CD4-positive, alpha-beta memory T cell (primary cell): ENCODE results near the gene B4GALT2. TPM values are rescaled to one million over a fixed set of nuclear protein-coding genes. Genes with fewer than 3 reads are reported as not detected.

Experiments
- CTCF ChIA-PET: fragments of 350-600 bp; sonication (Branson Sonifier 250); formaldehyde crosslinking; loops from one replicate; lab custom pipeline; 2021; ENCODE audit warnings: inconsistent platforms; ENCODE audit not compliant: partially characterized antibody; lab: Charles Lee
- POLR2A ChIA-PET: fragments of 350-600 bp; sonication (Branson Sonifier 250); formaldehyde crosslinking; loops from one replicate; lab custom pipeline; 2021; ENCODE audit not compliant: partially characterized antibody; lab: Charles Lee
- DNase-seq, 5 donors: peaks; one replicate each; pipeline versions ENCODE4 v3.0.0 to v3.0.0-alpha.2; 2020 to 2022; ENCODE audit warnings: mixed read lengths in 1 of 5
- H3K27ac ChIP-seq: one replicate; pipeline ENCODE4 v1.7.0; 2013; ENCODE audit warnings: low read depth, low read length
- H3K27me3 ChIP-seq: 2 replicates; pipeline ENCODE4 v1.7.0; 2013; ENCODE audit warnings: mild to moderate bottlenecking, low read length, moderate library complexity; ENCODE audit not compliant: insufficient read depth
- H3K36me3 ChIP-seq: 2 replicates; pipeline ENCODE4 v1.7.0; 2013; ENCODE audit warnings: mild to moderate bottlenecking, low read length, moderate library complexity; ENCODE audit not compliant: insufficient read depth
- H3K4me1 ChIP-seq: 2 replicates; pipeline ENCODE4 v1.7.0; 2013; ENCODE audit warnings: mild to moderate bottlenecking, low read length, moderate library complexity; ENCODE audit not compliant: insufficient read depth
- H3K4me3 ChIP-seq, 2 donors: one replicate each; pipeline ENCODE4 v1.7.0; 2013; ENCODE audit warnings: low read length in 2 of 2, mild to moderate bottlenecking in 1 of 2
- H3K9me3 ChIP-seq, 2 donors: one replicate each; pipeline ENCODE4 v1.7.0; 2013; ENCODE audit warnings: low read length in 2 of 2, control low read depth in 1 of 2; ENCODE audit not compliant: control insufficient read depth in 1 of 2
- H3K27ac Mint-ChIP-seq, 7 donors: one replicate each; pipeline ENCODE4 v1.8.0; 2020 to 2021; ENCODE audit warnings: mixed read lengths in 7 of 7, mild to moderate bottlenecking in 6 of 7, inconsistent platforms in 3 of 7, moderate library complexity in 3 of 7
- H3K27me3 Mint-ChIP-seq, 2 donors: one replicate each; pipeline ENCODE4 v1.8.0; 2020 to 2021; ENCODE audit warnings: mixed read lengths in 2 of 2
- H3K36me3 Mint-ChIP-seq, 2 donors: one replicate each; pipeline ENCODE4 v1.8.0; 2020 to 2021; ENCODE audit warnings: mixed read lengths in 2 of 2, inconsistent platforms in 1 of 2, mild to moderate bottlenecking in 1 of 2
- H3K4me1 Mint-ChIP-seq, 4 donors: one replicate each; pipeline ENCODE4 v1.8.0; 2020 to 2021; ENCODE audit warnings: mixed read lengths in 4 of 4, mild to moderate bottlenecking in 1 of 4
- H3K4me3 Mint-ChIP-seq, 8 donors: one replicate each; pipeline ENCODE4 v1.8.0; 2020 to 2021; ENCODE audit warnings: mixed read lengths in 8 of 8, mild to moderate bottlenecking in 7 of 8, moderate library complexity in 6 of 8, inconsistent platforms in 3 of 8
- H3K9me3 Mint-ChIP-seq, 8 donors: one replicate each; pipeline ENCODE4 v1.8.0; 2020 to 2021; ENCODE audit warnings: mixed read lengths in 8 of 8, mild to moderate bottlenecking in 5 of 8, inconsistent platforms in 3 of 8, moderate library complexity in 1 of 8
- intact Hi-C: fragments of 100-400 bp; cut with micrococcal nuclease; formaldehyde crosslinking; loops from one replicate; pipeline ENCODE4 v1.15.1; 2023
- polyA plus RNA-seq, 2 donors: library from polyadenylated mRNA; unstranded; fragments of 300-500 nt; fragmentation: Illumina TruSeq; gene quantifications; one replicate each; pipeline ENCODE4 v1.2.3, GENCODE V29; 2021
- total RNA-seq, 2 experiments: library from RNA; stranded (reverse); gene quantifications; one replicate each; pipeline ENCODE4 v1.2.3, GENCODE V29; 2021

Gene B4GALT2
- total and polyA plus RNA-seq, 4 experiments from 2014 or later: 0.26 to 2.1 (median 1.0) TPM

DNA sequence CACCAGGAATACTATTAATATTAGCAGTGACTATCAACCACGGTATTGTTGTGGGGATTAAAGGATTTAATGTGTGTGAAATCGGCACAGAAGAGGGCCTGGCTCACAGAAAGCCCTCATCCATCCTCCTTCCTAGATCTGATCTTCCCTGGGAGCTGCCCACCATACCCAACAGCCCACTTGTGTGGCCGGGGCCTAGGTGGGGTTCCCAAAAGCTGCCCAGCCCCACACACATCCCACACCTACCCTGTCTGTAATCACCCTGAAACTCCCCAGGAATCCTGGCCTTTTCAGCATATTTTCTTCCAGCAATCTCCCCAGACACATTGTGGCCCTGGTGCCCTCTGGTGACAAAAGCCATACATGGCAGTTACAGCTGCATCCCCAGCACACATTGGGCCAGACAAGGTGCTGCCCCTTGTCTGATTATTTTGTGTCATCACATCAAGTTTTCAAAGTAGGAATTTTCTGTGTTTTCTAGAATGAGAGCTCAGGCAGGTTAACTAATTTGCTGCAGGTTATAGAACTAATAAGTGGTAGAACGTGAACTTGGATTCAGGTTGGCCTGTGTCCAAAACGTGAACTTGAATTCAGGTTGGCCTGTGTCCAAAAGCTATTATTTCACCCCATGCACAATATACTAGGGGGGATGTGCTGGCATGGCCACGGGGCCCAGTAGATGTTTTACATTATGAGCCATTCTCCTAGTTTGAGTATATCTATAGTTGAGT, 57.6 kb downstream of the B4GALT2 start:
- POLR2A ChIA-PET: interaction anchor here (1.3 kb wide), 1 partner anchor 31 kb away, joined by 10 read pairs; no protein-coding TSS in a partner anchor

DNA sequence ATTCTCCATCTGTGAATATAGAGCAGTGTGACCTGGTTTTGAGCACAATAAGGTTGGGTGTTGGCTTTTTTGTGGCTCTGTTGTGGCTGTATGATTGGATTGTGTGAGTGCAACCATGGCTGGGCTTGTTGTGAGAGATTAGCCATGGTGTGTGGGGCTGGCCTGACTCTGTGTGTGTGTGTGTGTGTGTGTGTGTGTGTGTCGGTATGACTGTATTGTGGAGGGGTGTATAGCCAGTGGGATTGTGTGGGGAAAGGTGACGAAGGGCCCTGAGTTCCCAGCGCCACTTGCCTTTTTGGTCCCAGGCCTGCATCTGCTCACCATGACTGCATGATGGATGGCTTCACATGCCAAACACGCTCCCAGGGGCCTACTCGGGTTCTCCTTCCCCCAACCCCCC, 58.1 kb downstream of the B4GALT2 start:
- DNase-seq: no peak
- no peak overlapping the region for H3K4me3 Mint-ChIP-seq
- ChIA-PET CTCF (interaction anchor here (0.7 to 11.7 kb wide), 24 partner anchors 10 to 512 kb away, joined by 3 to 225 read pairs (median 4); partner anchors contain the start of gene KDM4A), POLR2A (interaction anchor here (1.3 kb wide), 1 partner anchor 32 kb away, joined by 10 read pairs; no protein-coding TSS in a partner anchor)
- peaks cover 0 to 1% of the 10 kb centered on the region in 2 donors for H3K27me3 Mint-ChIP-seq
- no peaks in the 10 kb centered on the region for H3K9me3 ChIP-seq
- H3K4me3 ChIP-seq: no peak overlapping the region
- H3K27ac ChIP-seq: no peak overlapping the region
- no peaks in the 10 kb centered on the region for H3K9me3 Mint-ChIP-seq
- intact Hi-C loops: loop anchor here (5.0 kb wide), 1 partner anchor 105 kb away; the partner anchor contains the start of gene ARTN
- no peaks in the 10 kb centered on the region for H3K27me3 ChIP-seq
- H3K27ac Mint-ChIP-seq: peak overlapping the region in 1 of 7 donors; percentile 17
- no peaks in the 10 kb centered on the region for H3K36me3 ChIP-seq
- no peaks in the 10 kb centered on the region for H3K36me3 Mint-ChIP-seq
- H3K4me1 ChIP-seq: peaks cover 5% of the 10 kb centered on the region
- peaks cover 5 to 13% (median 6%) of the 10 kb centered on the region in 4 donors for H3K4me1 Mint-ChIP-seq

More for the DNA sequence above, 57.6 kb downstream of the B4GALT2 start:
- Mint-ChIP-seq H3K36me3 (peaks cover 0 to under 1% of the 10 kb centered on the region in 2 donors), H3K4me1 (peaks cover 5 to 19% (median 9%) of the 10 kb centered on the region in 4 donors), H3K27me3 (no peaks in the 10 kb centered on the region), H3K4me3 (peak overlapping the region in 1 of 8 donors; percentile 0), H3K27ac (peak overlapping the region in 1 of 7 donors; percentile 27), H3K9me3 (no peaks in the 10 kb centered on the region)
- intact Hi-C loops: loop anchor here (1.0 to 5.0 kb wide), 3 partner anchors 31 to 507 kb away; partner anchors contain the start of gene ARTN
- CTCF ChIA-PET: interaction anchor here (0.7 to 11.7 kb wide), 26 partner anchors 9 to 512 kb away, joined by 3 to 225 read pairs (median 4); partner anchors contain the start of gene KDM4A
- H3K4me3 ChIP-seq: no peak overlapping the region
- no peak overlapping the region for H3K27ac ChIP-seq
- peak; percentile 59 to 67 (median 61) for DNase-seq
- no peaks in the 10 kb centered on the region for H3K9me3 ChIP-seq
- H3K4me1 ChIP-seq: peaks cover 9% of the 10 kb centered on the region
- no peaks in the 10 kb centered on the region for H3K36me3 ChIP-seq
- H3K27me3 ChIP-seq: no peaks in the 10 kb centered on the region

DNA sequence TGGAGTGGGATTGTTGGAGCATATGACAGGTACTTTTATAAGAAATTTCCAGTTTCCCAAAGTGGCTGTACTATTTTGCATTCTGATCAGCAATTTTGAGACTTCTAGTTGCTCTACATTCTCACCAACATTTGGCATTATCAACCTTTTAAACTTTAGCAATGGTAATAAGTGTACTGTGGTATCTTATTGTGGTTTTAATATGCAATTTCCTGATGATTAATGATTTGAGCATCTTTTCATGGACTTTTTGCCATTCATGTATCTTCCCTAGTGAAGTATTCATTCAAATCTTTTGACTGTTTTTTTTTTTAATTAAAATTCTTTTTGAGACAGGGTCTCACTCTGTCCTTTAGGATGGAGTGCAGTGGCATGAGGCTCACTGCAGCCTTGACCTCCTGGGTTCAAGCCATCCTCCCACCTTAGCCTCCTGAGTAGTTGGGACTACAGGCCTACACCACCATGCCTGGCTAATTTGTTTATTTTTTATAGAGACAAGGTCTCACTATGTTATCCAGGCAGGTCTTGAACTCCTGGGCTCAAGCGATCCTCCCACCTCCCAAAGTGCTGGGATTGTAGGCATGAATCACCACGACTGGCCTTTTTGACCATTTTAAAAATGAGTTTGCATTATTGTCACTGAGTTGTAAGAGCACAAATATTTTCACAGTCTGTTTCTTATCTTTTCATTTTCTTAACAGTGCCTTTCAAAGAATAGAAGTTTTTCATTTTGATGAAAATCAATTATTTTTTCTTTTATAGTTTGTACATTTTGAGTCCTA, 60.1 kb downstream of the B4GALT2 start:
- Mint-ChIP-seq H3K9me3 (no peaks in the 10 kb centered on the region), H3K27ac (no peak overlapping the region), H3K4me3 (no peak overlapping the region), H3K36me3 (no peaks in the 10 kb centered on the region), H3K4me1 (peaks cover 0 to 5% (median 2%) of the 10 kb centered on the region in 4 donors), H3K27me3 (peaks cover 2% of the 10 kb centered on the region in 2 donors)
- Histone ChIP-seq H3K9me3 (no peaks in the 10 kb centered on the region), H3K27me3 (no peaks in the 10 kb centered on the region), H3K4me3 (no peak overlapping the region), H3K36me3 (no peaks in the 10 kb centered on the region), H3K27ac (no peak overlapping the region), H3K4me1 (no peaks in the 10 kb centered on the region)
- ChIA-PET CTCF (interaction anchor here (0.8 to 2.8 kb wide), 4 partner anchors 8 to 33 kb away, joined by 3 to 24 read pairs (median 4); partner anchors contain the start of gene SLC6A9), POLR2A (no interaction called here)
- DNase-seq: no peak
- intact Hi-C loops: loop anchor here (5.0 kb wide), 1 partner anchor 107 kb away; the partner anchor contains the start of gene ARTN

DNA sequence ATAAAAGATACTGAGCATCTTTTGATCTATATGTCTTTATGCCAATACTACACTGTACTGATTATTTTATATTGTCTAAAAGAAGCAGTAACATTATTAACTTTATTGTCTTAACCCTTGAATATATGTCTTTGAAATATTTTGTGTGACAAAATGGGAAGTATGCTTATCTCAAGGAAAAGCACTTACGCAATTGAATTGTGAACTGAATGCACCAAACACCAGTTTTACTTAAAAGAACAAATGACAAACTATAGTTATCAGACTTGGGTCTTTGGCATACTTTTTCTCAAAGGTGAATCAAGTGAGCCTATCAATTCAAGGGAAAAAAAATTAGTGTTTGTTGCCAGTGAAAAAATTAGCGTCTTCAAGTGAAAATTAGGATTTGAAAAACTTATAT, 61.4 kb downstream of the B4GALT2 start:
- ChIA-PET POLR2A (no interaction called here), CTCF (interaction anchor here (1.2 to 2.8 kb wide), 3 partner anchors 10 to 37 kb away, joined by 3 to 24 read pairs (median 3); partner anchors contain the start of gene SLC6A9)
- Mint-ChIP-seq H3K4me1 (peaks cover 0 to 5% (median 2%) of the 10 kb centered on the region in 4 donors), H3K9me3 (no peaks in the 10 kb centered on the region), H3K36me3 (no peaks in the 10 kb centered on the region), H3K27me3 (peaks cover 3 to 5% of the 10 kb centered on the region in 2 donors), H3K4me3 (no peak overlapping the region), H3K27ac (no peak overlapping the region)
- H3K36me3 ChIP-seq: no peaks in the 10 kb centered on the region
- intact Hi-C loops: no loop called here
- H3K27ac ChIP-seq: no peak overlapping the region
- H3K4me1 ChIP-seq: no peaks in the 10 kb centered on the region
- no peak for DNase-seq
- H3K27me3 ChIP-seq: no peaks in the 10 kb centered on the region
- H3K4me3 ChIP-seq: no peak overlapping the region
- no peaks in the 10 kb centered on the region for H3K9me3 ChIP-seq

Other genes with a start within 250 kb of the B4GALT2 start
- under 1 TPM in 1 of 2 experiments, not detected in 1; 0.41 TPM for gene ARTN, start 45.4 kb upstream of the B4GALT2 start, total RNA-seq
- not detected for gene ARTN, start 45.4 kb upstream of the B4GALT2 start, polyA plus RNA-seq
- gene IPO13, start 32.3 kb upstream of the B4GALT2 start, total RNA-seq: 10 to 100 TPM; 18.5 to 20.0 TPM
- 10 to 100 TPM in 1 of 2 donors, 1 to 10 TPM in 1; 7.5 to 16.8 TPM for gene IPO13, start 32.3 kb upstream of the B4GALT2 start, polyA plus RNA-seq
- gene DPH2, start 9.2 kb upstream of the B4GALT2 start, total RNA-seq: 10 to 100 TPM; 25.5 to 28.5 TPM
- 10 to 100 TPM; 29.1 to 33.1 TPM for gene DPH2, start 9.2 kb upstream of the B4GALT2 start, polyA plus RNA-seq
- 10 to 100 TPM; 59.8 to 73.9 TPM for gene ATP6V0B, start 4.2 kb upstream of the B4GALT2 start, total RNA-seq
- gene ATP6V0B, start 4.2 kb upstream of the B4GALT2 start, polyA plus RNA-seq: 100 to 1,000 TPM; 186 to 310 TPM
- 1 to 10 TPM; 1.5 to 1.9 TPM for gene CCDC24, start 12.4 kb downstream of the B4GALT2 start, total RNA-seq
- gene CCDC24, start 12.4 kb downstream of the B4GALT2 start, polyA plus RNA-seq: 1 to 10 TPM; 1.1 to 1.4 TPM
- gene SLC6A9, start 52.3 kb downstream of the B4GALT2 start, total RNA-seq: under 1 TPM; 0.75 to 0.84 TPM
- gene SLC6A9, start 52.3 kb downstream of the B4GALT2 start, polyA plus RNA-seq: not detected
- gene KLF17, start 139.6 kb downstream of the B4GALT2 start, total RNA-seq: not detected
- gene KLF17, start 139.6 kb downstream of the B4GALT2 start, polyA plus RNA-seq: not detected
- not detected for gene KLF18, start 162.4 kb downstream of the B4GALT2 start, total RNA-seq
- not detected for gene KLF18, start 162.4 kb downstream of the B4GALT2 start, polyA plus RNA-seq
- gene DMAP1, start 234.3 kb downstream of the B4GALT2 start, total RNA-seq: 10 to 100 TPM; 81.7 to 82.6 TPM
- 10 to 100 TPM; 33.1 to 42.9 TPM for gene DMAP1, start 234.3 kb downstream of the B4GALT2 start, polyA plus RNA-seq